Measurements from ENCODE around the gene NUCKS1.

NUCKS1 gene

GRCh38 chr1:205786601-205787000 lies 36.6 kb upstream of the NUCKS1 start:
- Histone ChIP-seq H3K27ac (ENCODE audit: poor library complexity, severe bottlenecking) (no peak overlapping the region), H3K36me3 (ENCODE audit: low read depth) (0 out of 2 replicates have a peak, but pooled peaks cover 5% of the 10 kb centered on the region), H3K27me3 (ENCODE audit: insufficient read depth, poor library complexity, severe bottlenecking) (no peaks in the 10 kb centered on the region), H3K9me3 (ENCODE audit: severe bottlenecking) (no peaks in the 10 kb centered on the region), H3K4me1 (ENCODE audit: insufficient read depth, poor library complexity, severe bottlenecking) (no peaks in the 10 kb centered on the region), H3K4me3 (ENCODE audit: severe bottlenecking) (no peak overlapping the region)
- ATAC-seq (ENCODE audit: low read depth) = no peak
- TF ChIP-seq, protein P1, sequence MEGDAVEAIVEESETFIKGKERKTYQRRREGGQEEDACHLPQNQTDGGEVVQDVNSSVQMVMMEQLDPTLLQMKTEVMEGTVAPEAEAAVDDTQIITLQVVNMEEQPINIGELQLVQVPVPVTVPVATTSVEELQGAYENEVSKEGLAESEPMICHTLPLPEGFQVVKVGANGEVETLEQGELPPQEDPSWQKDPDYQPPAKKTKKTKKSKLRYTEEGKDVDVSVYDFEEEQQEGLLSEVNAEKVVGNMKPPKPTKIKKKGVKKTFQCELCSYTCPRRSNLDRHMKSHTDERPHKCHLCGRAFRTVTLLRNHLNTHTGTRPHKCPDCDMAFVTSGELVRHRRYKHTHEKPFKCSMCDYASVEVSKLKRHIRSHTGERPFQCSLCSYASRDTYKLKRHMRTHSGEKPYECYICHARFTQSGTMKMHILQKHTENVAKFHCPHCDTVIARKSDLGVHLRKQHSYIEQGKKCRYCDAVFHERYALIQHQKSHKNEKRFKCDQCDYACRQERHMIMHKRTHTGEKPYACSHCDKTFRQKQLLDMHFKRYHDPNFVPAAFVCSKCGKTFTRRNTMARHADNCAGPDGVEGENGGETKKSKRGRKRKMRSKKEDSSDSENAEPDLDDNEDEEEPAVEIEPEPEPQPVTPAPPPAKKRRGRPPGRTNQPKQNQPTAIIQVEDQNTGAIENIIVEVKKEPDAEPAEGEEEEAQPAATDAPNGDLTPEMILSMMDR (IDR thresholded peaks at IDR 0.05; ENCODE audit: poor library complexity, severe bottlenecking) = no peak
- no peak for DNase-seq (ENCODE audit: low spot score)

GRCh38 chr1:205785446-205785845 lies 35.5 kb upstream of the NUCKS1 start:
- no peak overlapping the region for H3K27ac ChIP-seq (ENCODE audit: poor library complexity, severe bottlenecking)
- ATAC-seq (ENCODE audit: low read depth) (no peak), DNase-seq (ENCODE audit: low spot score) (no peak)
- H3K27me3 ChIP-seq (ENCODE audit: insufficient read depth, poor library complexity, severe bottlenecking) = no peaks in the 10 kb centered on the region
- H3K36me3 ChIP-seq (ENCODE audit: low read depth) = no peaks in the 10 kb centered on the region
- no peak overlapping the region for H3K4me3 ChIP-seq (ENCODE audit: severe bottlenecking)
- H3K4me1 ChIP-seq (ENCODE audit: insufficient read depth, poor library complexity, severe bottlenecking) = no peaks in the 10 kb centered on the region
- H3K9me3 ChIP-seq (ENCODE audit: severe bottlenecking) = no peaks in the 10 kb centered on the region
- TF ChIP-seq, protein P1 (IDR thresholded peaks at IDR 0.05; ENCODE audit: poor library complexity, severe bottlenecking) = no peak

GRCh38 chr1:205783904-205784303 lies 33.9 kb upstream of the NUCKS1 start:
- DNase-seq (ENCODE audit: low spot score) (no peak), ATAC-seq (ENCODE audit: low read depth) (no peak)
- H3K9me3 ChIP-seq (ENCODE audit: severe bottlenecking) = no peaks in the 10 kb centered on the region
- H3K4me3 ChIP-seq (ENCODE audit: severe bottlenecking) = no peak overlapping the region
- no peaks in the 10 kb centered on the region for H3K27me3 ChIP-seq (ENCODE audit: insufficient read depth, poor library complexity, severe bottlenecking)
- TF ChIP-seq, protein P1 (IDR thresholded peaks at IDR 0.05; ENCODE audit: poor library complexity, severe bottlenecking) = no peak
- no peaks in the 10 kb centered on the region for H3K4me1 ChIP-seq (ENCODE audit: insufficient read depth, poor library complexity, severe bottlenecking)
- no peak overlapping the region for H3K27ac ChIP-seq (ENCODE audit: poor library complexity, severe bottlenecking)
- no peaks in the 10 kb centered on the region for H3K36me3 ChIP-seq (ENCODE audit: low read depth)

DNA sequence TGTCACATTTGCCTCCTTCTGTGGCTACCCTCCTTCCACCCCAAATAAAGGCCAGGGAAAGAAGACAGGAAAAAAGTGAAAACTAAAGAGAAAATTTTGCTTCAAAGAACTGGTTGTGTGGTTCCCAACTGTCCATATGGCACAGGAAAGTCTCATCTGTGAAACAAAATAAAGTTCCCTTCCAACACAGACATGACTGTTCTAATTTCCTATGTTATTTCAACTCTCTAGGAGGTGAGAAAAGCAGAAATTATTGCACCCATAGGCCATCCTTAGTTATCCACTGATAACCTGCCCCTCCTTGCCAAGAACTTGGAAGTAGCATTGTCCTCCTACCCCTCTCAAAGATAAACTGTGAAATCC lies 33.4 kb upstream of the NUCKS1 start:
- H3K27ac ChIP-seq (ENCODE audit: poor library complexity, severe bottlenecking) = no peak overlapping the region
- DNase-seq (ENCODE audit: low spot score) = no peak

More for the DNA sequence above, 33.4 kb upstream of the NUCKS1 start:
- TF ChIP-seq, protein P1 (IDR thresholded peaks at IDR 0.05; ENCODE audit: poor library complexity, severe bottlenecking) = no peak
- H3K4me3 ChIP-seq (ENCODE audit: severe bottlenecking) = no peak overlapping the region
- H3K9me3 ChIP-seq (ENCODE audit: severe bottlenecking) = no peaks in the 10 kb centered on the region
- no peak for ATAC-seq (ENCODE audit: low read depth)
- no peaks in the 10 kb centered on the region for H3K36me3 ChIP-seq (ENCODE audit: low read depth)
- H3K4me1 ChIP-seq (ENCODE audit: insufficient read depth, poor library complexity, severe bottlenecking) = no peaks in the 10 kb centered on the region
- no peaks in the 10 kb centered on the region for H3K27me3 ChIP-seq (ENCODE audit: insufficient read depth, poor library complexity, severe bottlenecking)
